Retina (tissue), 1 donor: Measurements from ENCODE around the gene GTPBP2.
A peak's percentile ranks its signal among the peaks of the same experiment; 100 is the strongest.
"Not testable (repeated sequence)": the region's sequence is repeated elsewhere in the genome, so short reads cannot be mapped to it uniquely, and the experiment has no call there.

Experiments used
- DNase-seq: peaks from one replicate; pipeline ENCODE4 v3.0.0-alpha.2; 2016

GTPBP2 gene

DNA sequence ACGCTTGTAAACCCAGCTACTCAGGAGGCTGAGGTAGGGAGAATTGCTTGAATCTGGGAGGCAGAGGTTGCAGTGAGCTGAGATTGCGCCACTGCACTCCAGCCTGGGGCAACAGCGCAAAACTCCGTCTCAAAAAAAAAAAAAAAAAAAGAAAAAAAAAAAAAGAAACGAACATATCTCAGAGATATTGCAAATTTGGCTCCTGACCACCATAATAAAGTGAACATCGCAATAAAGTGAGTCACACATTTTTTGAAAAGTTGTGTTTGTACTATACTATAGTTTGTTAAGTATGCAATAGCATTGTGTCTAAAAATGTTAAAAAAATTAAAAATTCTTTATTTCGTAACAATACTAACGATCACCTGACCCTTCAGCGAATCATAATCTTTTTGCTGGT is 29.1 kb upstream of the GTPBP2 start:
- no peak for DNase-seq

DNA sequence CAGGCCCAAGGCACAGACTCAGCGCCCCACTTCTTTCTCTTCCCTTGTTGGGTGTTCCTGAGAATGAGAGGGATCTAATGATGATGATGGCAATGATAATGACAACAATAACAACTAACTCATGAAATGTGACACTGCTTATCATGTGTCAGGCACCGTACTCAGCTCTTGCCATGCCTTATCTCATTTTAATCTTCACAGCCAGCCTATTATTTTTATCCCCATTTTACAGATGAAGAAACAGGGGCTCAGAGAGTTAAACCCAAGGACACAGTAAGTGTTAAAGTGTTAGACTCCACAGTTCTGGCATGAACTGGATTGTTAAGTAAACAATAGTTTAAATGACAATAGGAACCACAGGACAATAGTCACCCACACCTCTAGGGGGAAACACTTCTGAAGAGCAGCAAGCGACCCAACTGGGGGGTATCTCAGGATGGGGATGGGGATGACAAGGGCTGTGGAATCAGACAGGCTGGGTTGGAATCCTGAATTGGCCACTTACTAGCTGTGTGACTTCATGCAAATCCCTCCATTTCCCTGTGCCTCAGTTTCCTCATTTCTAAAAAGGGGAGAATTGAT is 28.2 kb upstream of the GTPBP2 start:
- no peak for DNase-seq

DNA sequence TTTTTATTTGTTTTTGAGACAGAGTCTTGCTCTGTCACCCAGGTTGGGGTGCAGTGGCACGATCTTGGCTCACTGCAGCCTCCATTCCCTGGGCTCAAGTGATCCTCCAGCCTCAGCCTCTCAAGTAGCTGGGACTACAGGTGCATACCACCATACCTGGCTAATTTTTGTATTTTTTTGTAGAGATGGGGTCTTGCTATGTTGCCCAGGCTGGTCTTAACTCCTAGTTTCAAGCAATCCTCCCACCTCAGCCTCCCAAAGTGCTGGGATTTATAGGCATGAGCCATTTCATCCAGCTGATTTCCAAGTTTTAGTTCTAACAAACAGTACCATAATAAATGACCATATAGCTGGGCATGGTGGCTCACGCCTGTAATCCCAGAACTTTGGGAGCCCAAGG is 23.8 kb upstream of the GTPBP2 start:
- DNase-seq, result not testable (repeated sequence)

DNA sequence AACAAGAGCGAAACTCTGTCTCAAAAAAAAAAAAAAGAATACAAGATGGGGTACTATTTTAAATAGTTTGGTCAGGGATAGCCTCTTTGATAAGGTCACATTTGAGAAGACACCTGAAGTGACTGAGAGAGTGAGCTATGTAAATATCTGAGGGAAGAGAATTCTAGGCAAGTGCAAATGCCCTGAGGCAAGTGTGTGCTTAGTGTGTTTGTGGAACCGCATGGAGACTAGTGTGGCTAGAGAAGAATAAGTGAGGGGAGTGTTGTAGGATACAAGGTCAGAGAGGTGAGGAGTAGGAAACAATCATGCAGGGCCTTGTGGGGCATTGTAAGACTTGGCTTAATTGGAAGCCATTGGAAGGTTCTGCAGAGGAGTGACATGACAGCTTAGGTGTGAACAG is 19.2 kb upstream of the GTPBP2 start:
- no peak for DNase-seq

DNA sequence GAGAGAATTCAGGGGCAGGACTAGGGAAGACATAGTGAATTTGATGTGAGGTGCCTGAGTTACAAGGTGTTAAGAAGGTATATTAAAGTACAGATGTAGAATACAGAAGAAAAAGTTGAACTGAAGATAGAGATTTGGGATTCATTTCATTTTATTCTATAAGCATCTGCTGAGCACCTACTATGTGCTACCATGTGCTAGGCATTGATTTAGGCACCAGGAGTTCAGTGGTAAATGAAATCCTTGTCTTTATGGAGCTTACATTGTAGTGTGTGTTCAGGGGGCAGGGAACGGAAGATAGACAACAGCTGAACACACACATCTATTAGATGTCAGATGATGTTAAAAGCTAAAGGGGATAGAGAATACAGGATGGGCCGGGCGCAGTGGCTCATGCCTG is 18.5 kb upstream of the GTPBP2 start:
- DNase-seq, result no peak

DNA sequence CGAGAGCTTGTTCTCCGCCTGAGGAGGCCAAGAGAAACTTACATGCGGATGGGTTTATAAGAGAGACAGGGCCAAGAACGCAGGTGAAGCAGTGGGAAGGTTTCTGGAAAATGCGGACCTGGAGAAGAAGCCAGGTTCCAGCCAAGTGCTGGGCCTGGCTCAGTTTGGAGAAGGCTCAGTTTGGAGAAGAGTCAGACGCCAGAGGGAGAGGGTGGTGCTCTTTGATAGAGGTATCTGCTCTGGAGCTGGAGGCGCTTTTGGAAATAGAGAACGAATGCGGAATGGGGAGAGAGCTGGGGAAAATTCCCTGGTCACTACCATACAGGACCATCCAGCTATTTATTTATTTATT is 16.5 kb upstream of the GTPBP2 start:
- peak; percentile 81 for DNase-seq

DNA sequence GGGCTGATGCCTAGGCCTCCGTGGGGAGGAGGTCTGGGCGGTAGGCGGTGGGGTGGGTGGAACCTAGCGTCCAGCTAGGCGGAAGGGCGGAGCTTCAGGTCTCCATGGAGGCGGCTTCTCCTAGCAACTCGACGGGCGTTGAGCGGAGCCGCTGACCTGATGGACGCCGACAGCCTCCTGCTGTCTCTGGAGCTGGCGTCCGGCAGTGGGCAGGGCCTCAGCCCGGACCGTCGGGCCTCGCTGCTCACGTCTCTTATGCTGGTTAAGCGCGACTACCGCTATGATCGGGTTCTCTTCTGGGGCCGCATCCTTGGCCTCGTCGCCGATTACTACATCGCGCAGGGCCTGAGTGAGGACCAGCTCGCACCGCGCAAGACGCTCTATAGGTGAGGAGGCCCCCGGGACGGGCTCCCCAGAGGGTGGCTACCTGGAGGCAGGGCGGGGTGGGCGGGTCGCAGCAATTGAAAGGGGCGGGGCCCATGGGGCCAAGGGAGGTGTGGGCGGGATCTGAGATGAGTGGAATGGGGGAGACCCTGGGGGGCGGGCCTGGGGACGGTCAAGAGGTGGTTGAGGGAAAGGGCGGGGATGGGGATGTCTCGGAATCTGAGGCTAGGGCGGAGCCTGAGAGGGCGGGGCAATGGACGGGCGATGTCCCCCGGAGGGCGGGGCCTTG is 16.0 kb upstream of the GTPBP2 start, which contains the start of gene RSPH9:
Gene RSPH9 (plus strand): TSS at position 97 of the 673 bp plus-strand sequence. CDS start 63 bp downstream, at position 160.
- DNase-seq, result peak; percentile 92

DNA sequence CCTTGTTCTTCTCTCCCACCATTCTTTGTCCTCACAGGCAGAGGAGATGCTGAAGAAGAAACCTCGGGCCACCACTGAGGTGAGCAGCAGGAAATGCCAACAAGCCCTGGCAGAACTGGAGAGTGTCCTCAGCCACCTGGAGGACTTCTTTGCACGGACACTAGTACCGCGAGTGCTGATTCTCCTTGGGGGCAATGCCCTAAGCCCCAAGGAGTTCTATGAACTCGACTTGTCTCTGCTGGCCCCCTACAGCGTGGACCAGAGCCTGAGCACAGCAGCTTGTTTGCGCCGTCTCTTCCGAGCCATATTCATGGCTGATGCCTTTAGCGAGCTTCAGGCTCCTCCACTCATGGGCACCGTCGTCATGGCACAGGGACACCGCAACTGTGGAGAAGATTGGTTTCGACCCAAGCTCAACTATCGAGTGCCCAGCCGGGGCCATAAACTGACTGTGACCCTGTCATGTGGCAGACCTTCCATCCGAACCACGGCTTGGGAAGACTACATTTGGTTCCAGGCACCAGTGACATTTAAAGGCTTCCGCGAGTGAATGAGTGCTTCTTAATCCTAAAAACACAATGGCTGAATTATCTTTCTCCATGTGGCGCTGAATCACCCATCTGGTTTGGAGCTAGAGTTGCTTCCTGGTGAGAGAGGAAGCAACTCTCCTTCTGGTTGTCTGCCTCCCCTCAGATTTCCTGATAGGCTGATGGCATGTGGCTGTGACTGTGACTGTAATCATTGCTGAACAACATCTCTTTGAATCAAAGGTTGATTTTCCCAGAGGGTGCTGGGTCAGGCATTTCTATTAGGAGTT is 11.1 kb upstream of the GTPBP2 start:
- no peak for DNase-seq

DNA sequence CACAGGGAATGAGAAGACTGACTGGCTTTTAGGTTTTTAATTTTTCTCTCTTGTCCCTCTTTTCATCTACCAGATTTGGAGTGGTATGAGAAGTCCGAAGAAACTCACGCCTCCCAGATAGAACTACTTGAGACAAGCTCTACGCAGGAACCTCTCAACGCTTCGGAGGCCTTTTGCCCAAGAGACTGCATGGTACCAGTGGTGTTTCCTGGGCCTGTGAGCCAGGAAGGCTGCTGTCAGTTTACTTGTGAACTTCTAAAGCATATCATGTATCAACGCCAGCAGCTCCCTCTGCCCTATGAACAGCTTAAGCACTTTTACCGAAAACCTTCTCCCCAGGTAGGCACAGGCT is 7.2 kb upstream of the GTPBP2 start:
- no peak for DNase-seq

DNA sequence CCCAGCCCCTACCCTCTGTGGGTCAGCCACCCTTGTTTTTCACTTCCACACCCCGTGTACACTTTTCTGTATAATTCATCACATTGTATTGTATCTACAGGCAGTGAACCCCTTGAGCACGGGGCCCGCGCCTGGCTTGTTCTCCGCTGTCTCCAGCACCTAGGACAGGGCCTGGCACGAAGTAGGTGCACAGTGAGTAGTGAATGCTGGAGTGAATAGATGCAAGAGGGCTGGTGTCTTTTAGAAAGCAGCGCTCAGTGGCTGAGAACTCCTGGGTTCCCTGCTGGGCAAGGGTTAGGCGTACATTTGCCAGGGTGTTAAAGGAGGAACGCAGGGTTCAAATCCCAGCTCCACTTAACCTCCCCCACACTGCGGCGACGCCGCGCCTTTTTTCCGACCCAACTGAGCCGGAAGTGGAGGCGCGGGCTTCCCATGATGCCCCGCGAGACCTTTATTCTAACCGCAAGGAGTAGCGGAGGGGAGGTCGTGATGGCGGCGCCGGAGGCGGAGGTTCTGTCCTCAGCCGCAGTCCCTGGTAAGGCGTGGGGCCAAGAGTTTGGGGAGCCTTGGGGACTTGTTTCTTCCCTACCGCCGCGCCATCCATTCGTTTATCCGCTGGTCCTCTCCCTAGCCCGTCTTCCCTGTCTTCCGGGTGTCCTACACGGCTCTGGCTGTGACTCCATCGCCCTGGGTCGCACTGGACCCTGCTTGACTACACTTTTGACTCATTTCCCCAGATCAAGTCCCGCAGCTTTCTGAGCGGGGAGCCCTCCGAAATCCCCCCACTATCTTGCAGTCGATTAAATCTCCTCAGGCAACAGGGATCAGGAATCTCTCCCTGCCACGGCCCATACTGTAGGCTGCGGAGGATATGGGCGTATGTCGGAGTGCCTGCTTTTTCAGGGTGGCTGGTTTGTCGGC is 6.6 kb upstream of the GTPBP2 start, which contains the start of gene MAD2L1BP:
Gene MAD2L1BP (plus strand): TSS at position 454 of the 921 bp plus-strand sequence. CDS start 36 bp downstream, at position 490.
- DNase-seq, result peak; percentile 94

DNA sequence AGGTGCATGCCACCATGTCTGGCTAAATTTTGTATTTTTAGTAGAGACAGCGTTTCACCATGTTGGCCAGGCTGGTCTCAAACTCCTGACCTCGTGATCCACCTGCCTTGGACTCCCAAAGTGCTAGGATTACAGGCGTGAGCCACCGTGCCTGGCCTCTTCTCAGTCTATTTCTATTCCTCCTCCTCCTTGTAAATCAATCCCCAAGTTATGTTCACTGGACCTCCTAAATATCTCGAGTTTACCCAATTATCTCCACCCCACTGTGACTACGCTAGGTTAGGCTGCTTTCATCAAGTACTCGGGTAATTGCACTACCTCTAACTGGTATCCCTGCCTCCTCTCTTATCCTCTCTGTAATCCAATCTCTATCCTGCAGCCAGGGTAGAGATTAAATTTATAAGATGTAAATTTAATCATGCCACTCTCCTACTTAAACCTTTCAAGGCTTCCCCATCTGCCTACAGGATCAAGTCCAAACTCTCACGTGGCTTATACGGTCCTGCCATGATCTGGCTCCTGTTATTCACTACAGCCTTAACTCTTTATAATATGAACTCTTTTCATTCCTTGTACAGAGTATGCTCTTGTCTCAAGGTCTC is 5.7 kb upstream of the GTPBP2 start:
- DNase-seq, result peak; percentile 16

DNA sequence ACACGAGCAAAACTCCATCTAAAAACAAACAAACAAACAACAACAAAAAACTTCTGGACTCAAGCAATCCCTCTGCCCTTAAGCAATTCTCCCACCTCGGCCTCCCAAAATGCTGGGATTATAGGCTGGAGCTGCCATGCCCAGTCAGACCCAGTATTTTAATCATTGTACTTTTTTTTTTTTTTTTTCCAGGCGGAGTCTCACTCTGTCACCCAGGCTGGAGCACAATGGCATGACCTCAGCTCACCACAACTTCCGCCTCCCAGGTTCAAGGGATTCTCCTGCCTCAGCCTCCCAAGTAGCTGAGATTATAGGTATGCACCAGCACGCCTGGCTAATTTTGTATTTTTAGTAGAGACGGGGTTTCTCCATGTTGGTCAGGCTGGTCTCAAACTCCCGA is 3.9 kb upstream of the GTPBP2 start:
- DNase-seq, result not testable (repeated sequence)

DNA sequence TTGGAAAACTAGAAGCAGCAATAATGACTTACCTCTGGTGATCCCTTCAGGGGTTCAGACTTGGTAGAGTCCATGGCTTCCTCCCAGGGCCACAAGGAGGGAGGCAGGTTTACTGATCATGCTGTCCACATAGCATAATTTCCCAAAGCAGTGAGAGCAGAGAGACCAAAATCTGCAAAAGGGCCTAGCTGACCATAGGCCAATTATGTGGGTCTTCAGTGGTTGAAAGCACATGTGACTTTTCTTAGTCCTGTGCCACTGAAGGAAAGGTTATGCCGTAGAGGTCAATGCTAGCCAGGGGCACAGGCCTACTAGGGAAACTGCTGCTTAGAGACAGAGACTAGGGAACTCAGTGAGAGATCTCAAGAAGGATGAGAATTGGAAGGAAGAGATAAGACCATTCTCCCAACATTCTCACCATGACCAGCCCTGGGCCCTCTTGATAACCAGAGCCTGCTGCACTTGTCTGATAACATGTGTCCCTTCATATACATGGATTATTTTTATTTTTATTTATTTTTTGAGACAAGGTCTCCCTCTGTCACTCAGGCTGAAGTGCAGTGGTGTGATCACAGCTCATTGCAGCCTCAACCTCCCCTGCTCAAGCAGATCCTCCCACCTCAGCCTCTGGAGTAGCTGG is 2.0 kb upstream of the GTPBP2 start:
- no peak for DNase-seq

DNA sequence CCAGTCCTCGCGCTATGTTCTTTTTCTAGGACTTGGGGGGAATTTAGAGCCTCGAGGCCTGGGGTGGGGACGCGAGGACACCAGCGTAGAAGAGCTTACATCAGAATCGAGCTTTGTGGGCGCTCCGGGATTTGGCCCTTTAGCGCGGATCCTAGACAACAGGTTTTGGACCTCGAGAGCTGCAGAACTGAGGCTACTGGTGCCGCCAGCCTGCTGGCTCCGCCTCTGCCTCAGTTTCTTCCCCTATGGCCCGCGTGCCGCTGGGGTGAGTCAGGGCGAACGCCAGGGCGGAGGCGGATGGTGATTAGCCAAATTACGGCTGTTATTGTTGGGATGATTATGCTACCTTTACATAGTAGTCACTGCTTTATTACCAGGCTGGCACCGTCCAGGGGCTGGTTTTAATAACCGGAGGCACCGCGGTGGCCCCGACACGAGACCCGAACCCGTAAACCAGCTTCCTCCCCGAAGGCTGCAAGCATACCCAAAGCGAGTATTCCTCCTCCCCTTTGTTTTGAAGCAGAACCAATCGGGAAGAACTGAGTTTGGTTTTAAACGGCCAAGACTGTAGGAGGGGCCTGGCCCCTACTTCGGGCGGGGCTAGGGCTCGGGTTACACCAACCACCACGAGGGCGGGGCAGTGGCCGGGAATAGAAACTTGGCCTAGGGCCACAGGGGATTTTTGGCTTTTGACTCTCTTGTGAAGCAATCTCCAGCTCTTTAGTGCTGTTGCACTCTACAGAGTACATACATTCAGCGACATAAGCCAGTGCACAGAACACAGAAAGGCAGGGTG is 639 bp upstream of the GTPBP2 start:
- peak; percentile 89 for DNase-seq

DNA sequence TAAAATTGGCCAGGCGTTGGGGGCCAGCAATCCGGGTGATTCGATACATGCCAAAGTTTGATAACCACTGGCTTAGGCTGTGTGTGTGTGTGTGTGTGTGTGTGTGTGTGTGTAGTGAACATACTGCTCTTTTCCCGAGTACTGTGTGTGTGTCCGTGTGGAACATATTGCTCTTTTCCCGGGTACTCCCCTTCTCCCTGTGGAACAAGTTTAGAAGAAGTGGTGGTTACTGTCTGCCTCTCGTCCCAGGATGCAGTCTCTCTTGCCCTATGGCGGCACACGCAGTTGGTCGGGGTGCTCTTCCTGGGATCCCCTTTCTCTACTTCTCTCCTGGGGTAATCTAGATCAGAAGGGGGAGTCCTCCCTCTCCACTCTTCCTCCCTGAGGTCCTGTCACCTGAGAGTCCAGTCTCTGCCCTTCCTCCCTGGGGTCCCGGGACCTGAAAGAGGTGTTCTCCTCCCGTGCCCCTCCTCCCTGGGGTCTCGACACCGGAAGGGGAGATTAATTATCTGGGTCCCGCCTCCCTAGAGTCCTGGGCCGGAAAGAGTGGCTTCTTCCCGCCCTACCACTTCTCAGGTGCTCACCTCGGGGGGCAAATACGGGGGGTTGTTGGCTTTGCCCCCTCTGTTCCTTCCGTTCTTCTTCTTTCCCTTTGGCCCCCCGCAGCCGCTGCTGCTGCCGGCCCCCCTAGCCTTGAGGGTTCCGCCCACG is 516 bp downstream of the GTPBP2 start:
- DNase-seq, result peak; percentile 73

DNA sequence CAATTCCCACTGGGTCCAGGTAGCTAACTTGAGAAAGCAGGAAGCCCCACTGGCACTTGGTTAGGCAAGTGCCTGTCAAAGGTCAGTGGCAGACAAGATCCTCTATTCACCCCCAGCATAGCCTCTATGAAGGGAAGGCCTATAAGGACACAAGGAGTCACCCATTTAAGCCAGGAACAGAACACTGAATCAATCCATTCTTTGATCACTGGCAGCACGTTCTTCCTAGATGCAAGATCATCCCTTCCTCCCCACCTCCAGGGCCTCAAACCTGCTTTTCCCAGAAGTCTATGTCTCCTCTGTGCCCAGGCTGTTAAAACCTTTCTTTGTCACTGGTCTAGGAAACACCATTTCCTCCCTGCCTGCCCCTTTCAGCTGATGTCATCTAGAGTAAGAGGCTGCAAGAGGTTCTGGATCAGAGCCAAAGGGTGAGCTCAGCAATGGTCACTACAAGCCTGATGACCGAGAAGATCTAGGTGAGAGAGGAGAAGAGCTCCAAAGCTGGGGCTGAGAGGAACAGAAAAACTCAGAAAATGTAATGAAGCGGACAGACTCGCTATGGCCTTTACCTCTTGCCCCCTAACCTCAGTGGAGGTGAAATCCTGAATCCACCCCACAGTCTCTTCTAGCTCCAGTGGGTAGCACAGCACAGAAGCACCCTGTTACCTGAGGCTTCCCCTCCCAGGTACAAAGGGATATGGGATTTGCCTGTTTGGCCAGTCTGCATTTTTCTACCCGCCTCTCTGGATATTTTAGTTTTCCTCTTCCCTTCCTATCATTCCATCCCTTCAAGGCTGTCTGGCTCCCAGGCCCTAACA is 1.8 kb downstream of the GTPBP2 start:
- DNase-seq, result no peak

DNA sequence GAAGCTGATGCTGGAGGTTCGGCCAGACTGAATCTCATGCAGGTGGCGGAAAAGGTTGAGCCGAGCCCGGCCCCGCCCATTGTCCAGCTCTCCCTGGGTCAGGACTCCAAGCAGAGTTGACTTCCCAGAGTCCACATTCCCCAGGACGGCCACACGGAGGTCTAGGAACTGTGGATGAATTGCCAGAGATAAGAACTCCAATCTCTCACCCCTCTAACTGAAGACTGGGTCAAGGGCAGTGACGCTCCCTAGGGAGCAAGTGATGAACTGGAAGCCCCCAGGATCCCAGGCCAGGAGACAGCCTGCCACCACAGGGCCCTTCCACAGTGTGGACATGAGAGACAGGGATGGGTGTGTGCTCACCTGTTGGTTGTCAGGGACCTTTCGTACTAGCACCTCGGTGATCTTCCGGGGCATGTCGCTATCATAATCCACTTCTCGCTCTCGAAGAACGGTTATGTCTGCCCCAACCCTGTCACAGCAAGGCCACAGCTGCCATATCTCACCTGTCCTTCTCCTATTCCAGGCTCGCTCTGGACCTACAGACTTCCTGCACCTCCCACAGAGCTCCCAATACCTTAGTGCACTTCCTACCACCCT is 3.6 kb downstream of the GTPBP2 start:
- no peak for DNase-seq

DNA sequence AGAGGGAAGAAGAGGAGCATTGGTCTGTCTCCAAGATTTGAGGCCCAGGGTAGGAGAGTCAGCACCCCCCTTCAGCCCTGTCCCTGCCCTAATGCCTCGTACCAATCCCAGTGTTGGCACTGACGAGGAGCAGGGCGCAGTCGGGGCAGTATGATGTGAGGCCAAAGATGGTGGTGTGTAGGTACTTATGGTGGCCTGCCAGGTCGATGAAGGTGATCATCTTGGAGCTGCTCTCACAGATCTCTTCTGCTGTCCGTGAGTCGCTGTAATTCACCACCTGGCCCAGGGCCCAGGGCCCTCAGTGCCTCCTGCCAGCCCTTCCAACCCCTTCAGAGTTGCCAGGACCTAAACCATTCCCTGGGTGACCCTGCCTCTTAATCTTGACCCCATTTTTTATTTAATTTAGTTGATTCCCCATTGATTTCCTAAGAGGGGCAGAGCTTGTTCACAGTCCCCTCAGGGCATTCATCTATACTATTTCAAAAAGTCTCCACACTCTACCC is 4.2 kb downstream of the GTPBP2 start:
- DNase-seq, result no peak
